Measurements from ENCODE around the gene DCAF8L2.
"Not testable (repeated sequence)": the region's sequence is repeated elsewhere in the genome, so short reads cannot be mapped to it uniquely, and the experiment has no call there.

DCAF8L2 gene

DNA sequence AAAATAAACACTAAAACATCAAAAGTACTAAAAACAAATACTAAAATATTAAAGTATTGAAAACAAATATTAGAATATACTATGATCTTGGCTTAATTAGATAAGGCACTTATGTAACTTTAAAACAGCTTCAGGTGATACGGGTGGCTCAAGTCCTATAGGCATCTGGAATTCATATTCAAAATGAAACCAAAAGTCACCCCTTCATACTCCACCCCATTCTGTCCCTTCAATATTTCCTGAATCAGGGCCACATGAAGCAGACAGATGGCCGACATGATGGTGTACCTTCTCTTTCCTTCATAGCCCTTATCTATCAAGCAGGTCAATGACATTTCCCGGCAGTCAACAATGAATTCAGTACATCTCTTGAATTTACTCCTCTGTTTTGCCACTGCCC is 145.8 kb downstream of the DCAF8L2 start:
- DNase-seq (ENCODE audit: low read depth): no peak
- TF ChIP-seq, protein P1, sequence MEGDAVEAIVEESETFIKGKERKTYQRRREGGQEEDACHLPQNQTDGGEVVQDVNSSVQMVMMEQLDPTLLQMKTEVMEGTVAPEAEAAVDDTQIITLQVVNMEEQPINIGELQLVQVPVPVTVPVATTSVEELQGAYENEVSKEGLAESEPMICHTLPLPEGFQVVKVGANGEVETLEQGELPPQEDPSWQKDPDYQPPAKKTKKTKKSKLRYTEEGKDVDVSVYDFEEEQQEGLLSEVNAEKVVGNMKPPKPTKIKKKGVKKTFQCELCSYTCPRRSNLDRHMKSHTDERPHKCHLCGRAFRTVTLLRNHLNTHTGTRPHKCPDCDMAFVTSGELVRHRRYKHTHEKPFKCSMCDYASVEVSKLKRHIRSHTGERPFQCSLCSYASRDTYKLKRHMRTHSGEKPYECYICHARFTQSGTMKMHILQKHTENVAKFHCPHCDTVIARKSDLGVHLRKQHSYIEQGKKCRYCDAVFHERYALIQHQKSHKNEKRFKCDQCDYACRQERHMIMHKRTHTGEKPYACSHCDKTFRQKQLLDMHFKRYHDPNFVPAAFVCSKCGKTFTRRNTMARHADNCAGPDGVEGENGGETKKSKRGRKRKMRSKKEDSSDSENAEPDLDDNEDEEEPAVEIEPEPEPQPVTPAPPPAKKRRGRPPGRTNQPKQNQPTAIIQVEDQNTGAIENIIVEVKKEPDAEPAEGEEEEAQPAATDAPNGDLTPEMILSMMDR (IDR thresholded peaks at IDR 0.05; ENCODE audit: low read depth, low read length, missing control alignments): no peak
- in situ Hi-C loops (cut with HindIII; ENCODE audit: low sequenced_read_pairs): no loop called here
- no peak overlapping the region for H3K4me3 ChIP-seq (ENCODE audit: low read depth, low read length)

DNA sequence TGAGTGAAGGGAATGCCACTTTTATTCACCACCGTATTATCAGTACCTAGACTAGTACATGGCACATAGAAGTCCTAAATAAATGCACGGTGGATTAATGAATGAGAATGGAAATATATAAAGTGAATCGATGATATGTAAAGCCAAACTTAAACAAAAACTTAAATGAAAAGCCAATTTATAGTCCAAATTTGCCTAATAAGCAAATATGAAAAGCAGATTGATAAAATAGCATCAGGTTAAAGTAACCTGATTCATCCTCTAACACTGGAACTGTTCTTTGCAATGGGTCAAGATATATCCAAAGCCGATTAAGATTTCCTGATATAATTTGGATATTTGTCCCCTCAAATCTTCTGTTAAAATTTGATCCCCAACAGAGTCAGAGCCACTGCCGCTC is 150.8 kb downstream of the DCAF8L2 start:
- no peak overlapping the region for H3K4me3 ChIP-seq (ENCODE audit: low read depth, low read length)
- DNase-seq (ENCODE audit: low read depth): no peak
- TF ChIP-seq, protein P1 (IDR thresholded peaks at IDR 0.05; ENCODE audit: low read depth, low read length, missing control alignments): no peak
- in situ Hi-C loops (cut with HindIII; ENCODE audit: low sequenced_read_pairs): no loop called here

- H3K4me3 ChIP-seq (ENCODE audit: low read depth, low read length); DNase-seq (ENCODE audit: low read depth); in situ Hi-C loops (cut with HindIII; ENCODE audit: low sequenced_read_pairs): not testable (repeated sequence)
Measured at GRCh38 chrX:27743521-27743920, 153.4 kb downstream of the DCAF8L2 start.

GRCh38 chrX:27746516-27746915 is 156.4 kb downstream of the DCAF8L2 start:
- in situ Hi-C loops (cut with HindIII; ENCODE audit: low sequenced_read_pairs): no loop called here
- no peak for DNase-seq (ENCODE audit: low read depth)

GRCh38 chrX:27750298-27750697 is 160.2 kb downstream of the DCAF8L2 start:
- H3K4me3 ChIP-seq (ENCODE audit: low read depth, low read length); in situ Hi-C loops (cut with HindIII; ENCODE audit: low sequenced_read_pairs); DNase-seq (ENCODE audit: low read depth): not testable (repeated sequence)

More at GRCh38 chrX:27746516-27746915, 156.4 kb downstream of the DCAF8L2 start:
- TF ChIP-seq, protein P1 (IDR thresholded peaks at IDR 0.05; ENCODE audit: low read depth, low read length, missing control alignments): no peak
- H3K4me3 ChIP-seq (ENCODE audit: low read depth, low read length): no peak overlapping the region

DNA sequence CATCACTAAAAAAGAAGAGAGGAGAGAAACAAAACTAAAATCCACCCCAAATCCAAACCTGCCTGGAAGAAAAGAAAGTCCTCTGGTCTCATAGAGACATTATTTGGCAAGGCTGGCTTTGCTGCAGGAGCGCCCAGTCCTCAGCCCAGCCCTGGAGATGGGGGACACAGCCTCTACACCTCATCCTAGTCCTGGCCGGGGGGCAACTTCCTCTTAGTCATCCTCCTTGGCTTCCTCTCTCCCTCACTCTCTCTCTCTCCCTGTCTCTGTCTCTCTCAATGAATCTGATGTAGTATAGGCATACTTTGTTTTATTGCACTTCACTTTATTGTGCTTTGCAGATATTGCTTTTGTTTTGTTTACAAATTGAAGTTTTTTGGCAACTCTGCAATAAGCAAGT is 161.8 kb downstream of the DCAF8L2 start:
- no peak overlapping the region for H3K4me3 ChIP-seq (ENCODE audit: low read depth, low read length)
- no peak for DNase-seq (ENCODE audit: low read depth)
- TF ChIP-seq, protein P1 (IDR thresholded peaks at IDR 0.05; ENCODE audit: low read depth, low read length, missing control alignments): no peak
- in situ Hi-C loops (cut with HindIII; ENCODE audit: low sequenced_read_pairs): no loop called here

GRCh38 chrX:27765718-27766117 is 175.6 kb downstream of the DCAF8L2 start:
- H3K4me3 ChIP-seq (ENCODE audit: low read depth, low read length): no peak overlapping the region
- DNase-seq (ENCODE audit: low read depth): no peak
- in situ Hi-C loops (cut with HindIII; ENCODE audit: low sequenced_read_pairs): no loop called here
- TF ChIP-seq, protein P1 (IDR thresholded peaks at IDR 0.05; ENCODE audit: low read depth, low read length, missing control alignments): no peak

DNA sequence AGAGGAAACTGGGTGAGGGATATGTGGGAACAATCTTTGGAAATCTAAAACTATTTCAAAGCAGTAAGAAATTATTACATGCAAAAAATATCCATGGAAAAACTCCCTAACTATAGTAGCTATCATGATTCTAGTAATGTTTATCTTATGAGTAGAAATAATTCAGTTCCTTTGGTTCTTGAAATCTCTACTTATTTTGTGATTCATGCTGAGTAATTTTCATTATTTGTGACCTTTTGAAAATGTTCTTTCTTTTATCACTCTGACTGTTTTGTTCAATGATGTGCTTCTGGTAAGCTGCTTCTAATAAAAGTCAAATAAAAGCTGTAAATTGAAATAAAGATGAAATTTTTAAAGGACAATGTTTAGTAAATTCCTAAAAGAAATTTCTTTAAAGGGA is 177.2 kb downstream of the DCAF8L2 start:
- TF ChIP-seq, protein P1 (IDR thresholded peaks at IDR 0.05; ENCODE audit: low read depth, low read length, missing control alignments): no peak
- no peak for DNase-seq (ENCODE audit: low read depth)
- in situ Hi-C loops (cut with HindIII; ENCODE audit: low sequenced_read_pairs): no loop called here
- H3K4me3 ChIP-seq (ENCODE audit: low read depth, low read length): no peak overlapping the region

Data from astrocyte of the cerebellum (primary cell).